NCI-H1048 (cell line): Measurements from ENCODE around the gene BLOC1S4.
"Not testable (repeated sequence)": the region's sequence is repeated elsewhere in the genome, so short reads cannot be mapped to it uniquely, and the experiment has no call there.

Experiments
- DNase-seq: peaks from one replicate; lab custom pipeline; 2025; lab: John Stamatoyannopoulos, UW

Gene BLOC1S4

GRCh38 chr4:6718932-6719610 is 3.1 kb downstream of the BLOC1S4 start:
- no peak for DNase-seq

- DNase-seq = no peak
Measured at GRCh38 chr4:6719611-6720179, 3.7 kb downstream of the BLOC1S4 start.

- DNase-seq = peak; percentile 25
Measured at GRCh38 chr4:6720202-6720699, 4.3 kb downstream of the BLOC1S4 start.

GRCh38 chr4:6721121-6721520 is 5.1 kb downstream of the BLOC1S4 start:
- no peak for DNase-seq

GRCh38 chr4:6722891-6723290 is 6.9 kb downstream of the BLOC1S4 start:
- DNase-seq = no peak

GRCh38 chr4:6723851-6724250 is 7.9 kb downstream of the BLOC1S4 start:
- DNase-seq = no peak

- no peak for DNase-seq
Measured at GRCh38 chr4:6724421-6725111, 8.6 kb downstream of the BLOC1S4 start.

GRCh38 chr4:6725427-6725961 is 9.5 kb downstream of the BLOC1S4 start:
- DNase-seq = not testable (repeated sequence)

GRCh38 chr4:6727081-6727942 is 11.3 kb downstream of the BLOC1S4 start:
- DNase-seq = no peak

GRCh38 chr4:6727943-6728250 is 11.9 kb downstream of the BLOC1S4 start:
- DNase-seq = no peak

GRCh38 chr4:6728320-6729029 is 12.5 kb downstream of the BLOC1S4 start:
- no peak for DNase-seq

GRCh38 chr4:6730603-6731317 is 14.8 kb downstream of the BLOC1S4 start:
- no peak for DNase-seq

GRCh38 chr4:6731318-6731675 is 15.3 kb downstream of the BLOC1S4 start:
- no peak for DNase-seq

- no peak for DNase-seq
Measured at GRCh38 chr4:6731780-6732179, 15.8 kb downstream of the BLOC1S4 start.

- no peak for DNase-seq
Measured at GRCh38 chr4:6732441-6733357, 16.7 kb downstream of the BLOC1S4 start.

GRCh38 chr4:6733358-6734164 is 17.6 kb downstream of the BLOC1S4 start:
- no peak for DNase-seq

GRCh38 chr4:6734165-6734786 is 18.3 kb downstream of the BLOC1S4 start:
- no peak for DNase-seq

GRCh38 chr4:6739920-6740319 is 23.9 kb downstream of the BLOC1S4 start:
- no peak for DNase-seq

- DNase-seq = no peak
Measured at GRCh38 chr4:6740347-6740746, 24.4 kb downstream of the BLOC1S4 start.
